Measurements from ENCODE around the gene ARMC6.

ARMC6 gene

DNA sequence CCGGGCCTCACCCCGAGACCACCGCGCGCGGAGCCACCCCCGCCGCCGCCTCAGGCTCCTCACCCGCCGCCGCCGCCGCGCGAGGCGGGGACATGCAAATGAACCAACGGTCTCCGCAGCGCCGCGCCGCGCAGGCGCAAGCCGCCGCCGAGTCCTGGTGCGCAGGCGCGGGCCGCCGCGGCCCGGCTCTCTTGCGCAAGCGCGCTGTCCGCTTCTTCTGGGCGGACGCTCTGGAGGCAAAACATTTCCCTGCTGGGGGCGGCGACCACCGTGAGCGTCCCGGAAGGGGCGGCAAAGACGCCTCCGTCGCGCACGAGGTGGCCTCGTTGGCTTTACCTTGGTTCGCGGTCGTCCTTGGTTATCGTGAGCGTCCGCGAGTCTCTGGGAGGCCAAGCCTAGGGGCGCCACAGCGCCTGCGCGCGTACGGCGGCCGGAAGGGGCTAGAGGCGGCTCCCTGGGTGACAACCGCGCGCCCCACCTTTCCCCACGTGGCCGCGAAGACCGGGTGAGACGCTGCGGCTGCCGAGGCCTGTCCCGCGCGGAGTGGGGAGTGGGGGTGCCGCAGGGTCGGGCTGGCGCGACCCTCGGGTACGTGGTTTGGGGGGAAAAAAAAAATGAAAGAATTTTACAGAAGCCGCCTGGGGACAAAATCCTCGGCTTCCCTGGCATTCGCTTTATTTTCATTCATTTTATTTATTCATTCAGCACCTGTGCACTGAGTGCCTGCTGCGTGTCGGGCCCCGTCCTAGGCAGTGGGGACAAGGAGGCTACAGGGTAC lies at the start of gene ARMC6, which contains the start of gene SUGP2:
TSS of gene ARMC6 (plus strand) at position 178 of the 778 bp plus-strand sequence. CDS start 607 bp downstream, outside the sequence.
TSS of gene SUGP2 (minus strand) at position 92 of the 778 bp plus-strand sequence. CDS start 2,446 bp downstream, outside the sequence.
- in situ Hi-C loops (cut with MboI; ENCODE audit: low sequenced_read_pairs) = no loop called here

DNA sequence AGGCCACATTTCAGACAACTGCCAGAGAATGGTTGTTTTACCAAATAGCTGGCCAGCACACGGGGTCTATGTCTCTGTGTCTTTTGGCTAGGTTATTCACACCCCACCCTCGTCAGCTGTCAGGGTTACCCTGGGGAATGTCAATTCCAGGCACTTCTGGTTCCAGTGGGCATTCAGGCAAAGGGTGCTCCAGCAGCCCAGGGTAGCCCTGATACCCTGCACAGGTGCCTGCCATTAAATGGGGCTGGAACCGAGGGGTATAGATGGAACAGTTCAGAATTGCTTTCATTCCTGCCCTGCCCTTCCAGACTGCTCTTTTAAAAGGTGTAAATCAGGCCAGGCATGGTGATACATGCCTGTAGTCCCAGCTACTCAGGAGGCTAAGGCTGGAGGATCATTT lies 49.2 kb upstream of the ARMC6 start:
- in situ Hi-C loops (cut with MboI; ENCODE audit: low sequenced_read_pairs) = no loop called here

GRCh38 chr19:18985257-18985656 lies 48.1 kb upstream of the ARMC6 start:
- in situ Hi-C loops (cut with MboI; ENCODE audit: low sequenced_read_pairs) = no loop called here

DNA sequence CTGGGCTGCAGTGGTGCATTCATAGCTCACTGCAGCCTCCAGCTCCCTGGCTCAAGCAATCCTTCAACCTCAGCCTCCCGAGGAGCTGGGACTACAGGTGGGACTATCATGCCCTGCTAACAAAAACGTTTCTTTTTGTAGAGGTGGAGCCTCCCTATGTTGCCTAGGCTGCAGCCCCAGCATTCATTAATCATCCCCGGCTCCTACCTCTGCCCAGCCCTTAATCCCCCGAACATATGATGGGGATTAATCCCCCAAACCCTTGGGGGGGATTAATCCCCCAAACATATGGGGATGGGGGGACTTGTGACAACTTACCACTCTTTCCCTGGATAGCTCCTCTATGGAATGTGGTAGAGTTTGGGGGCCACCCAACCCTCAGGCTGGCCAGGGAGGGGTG lies 45.9 kb upstream of the ARMC6 start:
- in situ Hi-C loops (cut with MboI; ENCODE audit: low sequenced_read_pairs) = no loop called here

- in situ Hi-C loops (cut with MboI; ENCODE audit: low sequenced_read_pairs) = no loop called here
These were observed 44.1 kb upstream of the ARMC6 start for GRCh38 chr19:18989316-18989715.

DNA sequence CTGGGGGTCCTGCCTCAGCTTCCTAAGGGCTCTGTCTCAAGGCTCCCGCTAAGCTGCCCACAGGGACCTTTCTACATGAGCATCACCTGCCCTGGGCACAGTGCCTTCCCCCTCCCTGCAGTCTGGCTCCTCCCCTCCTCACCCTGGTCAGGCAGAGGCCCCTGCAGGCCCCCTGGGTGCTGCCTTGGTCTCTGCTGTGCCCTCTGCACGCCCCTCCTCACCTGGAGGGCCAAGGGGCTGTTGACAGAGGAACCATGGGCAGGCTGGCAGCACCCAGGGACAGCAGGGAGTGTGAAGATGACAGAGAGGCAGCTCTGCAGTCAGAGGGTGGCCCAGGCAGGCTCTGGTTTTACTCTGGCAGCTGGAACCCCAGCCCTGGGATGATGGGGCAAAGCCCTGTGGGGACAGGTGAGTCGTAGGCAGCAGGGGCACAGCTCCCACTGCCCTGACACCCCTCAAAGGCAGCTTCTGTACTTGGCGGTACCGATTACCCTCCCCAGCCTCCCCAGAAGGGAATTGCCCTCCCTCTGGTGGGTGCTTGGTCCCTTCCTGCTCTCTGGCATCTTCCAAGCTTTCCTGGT lies 43.2 kb upstream of the ARMC6 start:
- in situ Hi-C loops (cut with MboI; ENCODE audit: low sequenced_read_pairs) = no loop called here

DNA sequence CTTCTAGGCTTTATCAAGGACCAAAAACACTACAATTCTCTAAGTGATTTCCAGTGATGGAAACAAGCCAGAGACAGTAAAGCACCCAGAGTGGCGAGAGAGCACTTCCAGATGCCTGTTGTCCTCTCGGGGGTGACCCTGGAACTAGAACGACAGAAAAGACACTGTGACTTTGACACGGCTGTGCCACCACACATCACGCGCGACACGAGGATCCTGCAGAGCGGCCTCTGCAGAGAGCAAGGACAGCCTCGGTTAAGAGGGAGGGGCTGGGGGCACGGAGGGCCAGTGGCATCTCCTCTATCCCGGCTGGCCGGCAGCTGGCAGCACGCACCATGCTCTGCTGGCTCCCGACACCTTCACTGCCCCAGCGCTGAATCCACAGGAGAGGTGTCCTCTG lies 42.4 kb upstream of the ARMC6 start:
- in situ Hi-C loops (cut with MboI; ENCODE audit: low sequenced_read_pairs) = no loop called here

- in situ Hi-C loops (cut with MboI; ENCODE audit: low sequenced_read_pairs) = no loop called here
These were observed 41.9 kb upstream of the ARMC6 start for GRCh38 chr19:18991468-18991867.

- in situ Hi-C loops (cut with MboI; ENCODE audit: low sequenced_read_pairs) = no loop called here
These were observed 40.7 kb upstream of the ARMC6 start for GRCh38 chr19:18992696-18993095.

DNA sequence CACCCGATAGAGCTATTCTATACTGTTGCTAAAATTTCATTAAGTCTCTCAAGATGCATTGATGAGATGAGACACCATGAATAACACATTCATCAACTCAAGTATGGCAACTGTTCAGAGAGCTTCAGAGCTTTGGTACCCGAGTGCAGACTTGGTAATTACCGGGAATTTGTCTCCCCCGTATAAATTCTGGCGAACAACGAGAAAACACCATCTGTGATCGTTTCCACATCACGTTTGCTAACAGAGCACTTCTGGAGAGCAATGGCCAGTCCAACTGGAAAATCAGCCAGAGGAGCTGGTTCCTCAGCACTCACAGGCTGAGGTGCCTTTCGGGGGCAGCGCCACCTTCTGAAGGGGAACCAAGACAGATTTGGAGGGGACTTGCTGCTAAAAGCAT lies 40.3 kb upstream of the ARMC6 start:
- in situ Hi-C loops (cut with MboI; ENCODE audit: low sequenced_read_pairs) = no loop called here

DNA sequence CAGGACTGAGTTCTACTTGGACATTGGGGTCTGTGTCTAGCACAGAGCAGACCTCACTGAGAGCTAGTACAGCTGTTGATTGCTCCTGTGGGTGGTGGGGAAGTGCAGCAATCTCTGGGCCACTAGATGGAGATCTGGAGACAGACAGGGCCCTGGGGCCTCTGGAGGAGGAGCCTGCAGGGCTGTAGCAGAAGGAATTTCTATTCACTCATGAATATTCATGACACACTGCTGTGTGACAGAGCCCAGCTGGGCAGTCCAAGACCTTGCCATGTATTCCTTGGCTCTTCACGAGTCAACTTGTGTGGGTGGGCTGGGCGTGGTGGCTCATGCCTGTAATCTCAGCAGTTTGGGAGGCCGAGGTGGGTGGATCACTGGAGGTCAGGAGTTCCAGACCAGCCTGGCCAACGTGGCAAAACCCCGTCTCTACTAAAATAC lies 37.6 kb upstream of the ARMC6 start:
- in situ Hi-C loops (cut with MboI; ENCODE audit: low sequenced_read_pairs) = no loop called here

DNA sequence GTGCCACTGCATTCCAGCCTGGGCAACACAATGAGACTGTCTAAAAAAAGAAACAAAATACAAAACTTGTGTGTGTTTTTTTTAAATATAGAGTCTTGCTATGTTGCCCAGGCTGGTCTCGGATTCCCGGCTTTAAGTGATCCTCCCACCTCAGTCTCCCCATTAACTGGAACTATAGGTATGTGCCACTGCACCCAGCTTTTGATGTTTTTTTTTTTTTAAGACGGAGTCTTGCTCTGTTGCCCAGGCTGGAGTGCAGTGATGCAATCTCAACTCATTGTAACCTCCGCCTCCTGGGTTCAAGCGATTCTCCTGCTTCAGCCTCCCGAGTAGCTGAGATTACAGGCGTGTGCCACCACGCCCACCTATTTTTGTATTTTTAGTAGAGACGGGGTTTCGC lies 37.1 kb upstream of the ARMC6 start:
- in situ Hi-C loops (cut with MboI; ENCODE audit: low sequenced_read_pairs) = no loop called here

DNA sequence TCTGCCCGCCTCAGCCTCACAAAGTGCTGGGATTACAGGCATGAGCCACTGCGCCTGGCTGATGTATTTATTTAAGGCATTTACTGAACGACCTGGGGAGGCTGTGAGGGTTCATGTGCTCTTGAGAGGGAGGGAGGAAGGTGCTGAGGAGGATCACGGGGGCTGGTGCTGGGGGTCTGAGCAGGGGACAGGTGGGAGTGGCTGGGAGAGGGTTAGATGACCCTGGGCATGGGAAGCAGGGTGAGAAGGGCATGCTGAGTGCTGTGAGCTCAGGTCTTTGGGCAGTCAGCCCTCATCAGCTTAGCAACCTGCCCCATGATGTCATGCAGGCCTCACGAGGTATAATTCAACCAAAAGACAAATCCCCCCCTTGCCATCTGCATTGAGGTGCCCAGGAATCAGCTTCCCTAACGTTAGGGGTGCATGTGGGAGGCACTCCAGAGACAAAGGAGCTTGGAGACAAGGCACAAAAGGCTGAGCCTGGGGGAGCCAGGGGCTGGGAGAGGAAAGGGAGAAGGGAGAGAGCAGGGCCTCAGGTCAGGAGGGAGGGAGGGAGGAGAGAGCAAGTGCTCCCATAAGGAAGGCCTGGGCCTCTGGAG lies 36.5 kb upstream of the ARMC6 start:
- in situ Hi-C loops (cut with MboI; ENCODE audit: low sequenced_read_pairs) = no loop called here

DNA sequence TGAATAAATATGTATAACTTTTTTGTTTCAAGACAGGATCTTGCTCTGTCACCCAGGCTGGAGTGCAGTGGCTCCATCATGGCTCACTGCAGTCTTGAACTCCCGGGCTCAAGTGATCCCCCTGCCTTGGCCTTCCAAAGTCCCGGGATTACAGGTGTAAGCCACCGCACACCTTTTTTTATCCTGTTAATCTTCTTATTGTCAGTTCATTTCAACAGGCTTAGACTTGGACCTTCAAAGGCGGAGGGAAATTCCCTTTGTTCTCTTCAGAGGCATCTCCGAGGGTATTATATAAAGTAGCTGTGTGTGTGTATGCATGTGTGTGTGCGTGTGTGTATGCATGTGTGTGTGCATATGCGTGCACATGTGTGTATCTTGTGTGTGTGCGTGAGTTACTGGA lies 35.1 kb upstream of the ARMC6 start:
- in situ Hi-C loops (cut with MboI; ENCODE audit: low sequenced_read_pairs) = no loop called here

DNA sequence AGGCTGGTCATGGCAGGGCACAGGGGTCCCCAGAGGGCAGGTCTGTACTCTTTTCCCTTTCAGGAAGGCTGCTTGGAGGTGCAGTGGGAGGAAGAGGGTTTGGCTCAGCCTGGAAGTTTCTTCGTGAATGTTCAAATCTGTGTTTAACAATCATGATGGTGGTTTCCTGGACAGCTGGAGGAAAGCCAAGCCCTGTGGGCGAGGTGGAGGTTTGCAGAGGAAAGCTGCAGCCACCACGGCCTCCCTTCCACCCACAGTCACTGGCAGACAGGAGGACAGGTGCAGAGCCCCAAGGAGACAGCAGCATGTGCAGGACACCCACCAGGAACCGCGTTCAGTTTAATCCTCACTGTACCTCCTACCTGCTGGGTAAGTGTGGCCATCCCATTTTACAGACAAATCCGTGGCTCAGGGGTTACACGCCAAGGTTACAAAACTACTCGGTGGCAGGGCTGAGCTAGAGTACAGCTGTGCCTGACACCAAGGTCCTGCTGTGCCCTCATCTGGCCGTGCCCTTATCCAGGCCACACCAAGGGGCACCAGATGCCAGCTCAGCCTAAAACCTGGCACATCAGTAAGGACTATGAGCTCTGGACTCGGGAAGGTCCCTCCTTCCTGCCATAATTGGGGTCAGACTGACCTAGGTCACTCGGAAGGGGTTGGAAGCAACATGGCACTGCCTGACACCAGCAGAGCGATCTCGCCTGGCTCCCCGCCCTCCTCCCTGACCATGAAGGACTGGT lies 34.2 kb upstream of the ARMC6 start:
- in situ Hi-C loops (cut with MboI; ENCODE audit: low sequenced_read_pairs) = no loop called here

DNA sequence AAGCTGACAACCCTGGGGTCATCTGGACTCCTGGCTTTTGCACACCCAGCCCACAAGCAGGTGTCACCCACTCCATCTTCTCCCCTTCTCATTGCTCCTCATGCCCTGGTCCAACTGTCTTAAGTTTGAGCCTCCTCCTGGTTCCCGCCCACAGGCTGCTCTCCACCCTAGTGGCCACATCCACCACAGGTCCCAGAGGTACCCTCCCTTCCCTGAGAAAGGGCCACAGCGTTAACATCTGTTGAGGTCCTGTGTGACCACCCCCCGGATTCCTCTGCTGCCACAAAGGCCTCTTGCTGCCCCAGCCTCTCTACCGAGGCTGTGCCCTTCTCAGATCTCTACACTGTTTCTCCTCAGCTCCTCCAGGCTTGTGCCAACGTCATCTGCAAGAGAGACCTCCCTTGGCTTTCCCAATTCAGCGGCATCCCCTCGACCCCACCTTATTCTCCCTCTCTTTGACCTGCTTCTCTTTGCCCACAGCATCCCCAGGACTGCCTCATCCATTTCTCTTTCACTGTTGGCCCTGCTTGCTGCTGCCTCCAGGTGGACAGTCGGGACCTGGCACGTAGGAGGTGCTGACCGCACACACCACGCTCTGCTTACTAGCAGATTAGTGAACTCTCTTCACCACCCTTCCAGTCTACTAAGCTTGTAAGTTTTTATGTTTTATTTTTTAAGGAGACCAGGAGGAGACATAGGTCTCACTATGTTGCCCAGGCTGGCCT lies 33.3 kb upstream of the ARMC6 start:
- in situ Hi-C loops (cut with MboI; ENCODE audit: low sequenced_read_pairs) = no loop called here

DNA sequence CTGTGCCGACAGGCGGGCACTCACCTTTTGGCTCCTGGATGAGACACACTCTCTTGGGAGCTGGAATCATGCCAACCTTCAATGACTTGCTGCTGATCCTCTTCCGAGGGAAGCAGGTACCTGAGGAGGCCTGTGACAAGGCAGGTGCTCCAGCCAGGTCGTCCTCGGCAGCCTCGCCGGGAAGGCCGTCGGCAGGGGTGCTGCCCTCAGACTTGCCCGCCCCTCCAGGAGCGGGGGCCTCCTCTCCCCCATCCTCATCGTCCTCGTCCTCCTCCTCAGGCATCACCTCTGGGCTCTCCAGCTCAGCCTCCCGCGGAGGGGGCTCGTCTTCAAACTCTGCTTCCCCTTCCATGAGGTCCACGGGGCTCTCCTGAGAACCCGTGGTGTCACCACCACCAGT lies 29.3 kb upstream of the ARMC6 start:
- in situ Hi-C loops (cut with MboI; ENCODE audit: low sequenced_read_pairs) = no loop called here

DNA sequence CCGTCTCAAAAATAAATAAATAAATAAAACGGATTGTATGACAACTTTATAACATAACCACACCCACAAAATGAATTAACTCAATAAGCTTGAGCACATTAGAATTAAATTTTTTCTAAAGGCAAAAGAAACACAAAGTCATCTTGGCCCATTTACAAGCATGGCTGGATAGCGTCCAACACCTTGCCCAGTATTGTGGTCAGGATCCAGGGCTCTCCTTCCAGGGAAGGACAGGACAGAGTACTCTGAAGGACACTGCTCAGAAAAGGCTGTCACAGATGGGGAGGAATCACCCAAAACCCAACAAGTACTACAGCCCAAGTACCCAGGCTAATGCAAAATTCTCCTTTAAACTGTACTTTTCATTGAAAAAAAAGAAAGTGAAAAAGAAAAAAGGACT lies 27.2 kb upstream of the ARMC6 start:
- in situ Hi-C loops (cut with MboI; ENCODE audit: low sequenced_read_pairs) = no loop called here

DNA sequence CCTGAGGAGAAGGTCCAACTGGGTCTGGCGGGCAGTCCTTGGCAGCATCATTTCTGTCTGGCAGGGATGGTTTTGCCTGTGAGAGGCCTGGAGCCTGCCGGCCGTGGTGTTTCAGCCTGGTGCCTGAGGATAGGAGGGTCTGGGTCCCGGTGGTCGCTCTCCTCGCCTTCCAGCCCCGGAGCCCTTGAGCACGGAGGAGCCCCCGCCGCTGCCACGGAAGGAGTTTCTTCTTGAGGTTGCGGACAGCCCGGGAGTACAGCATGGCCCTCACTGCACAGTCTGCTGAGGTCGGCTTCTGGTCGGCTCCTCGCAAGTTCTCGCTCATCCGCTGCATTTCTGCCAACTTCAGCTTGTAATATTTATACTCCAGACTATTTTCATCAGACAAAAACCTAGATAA lies 23.5 kb upstream of the ARMC6 start:
- in situ Hi-C loops (cut with MboI; ENCODE audit: low sequenced_read_pairs) = no loop called here

GRCh38 chr19:19010551-19010950 lies 22.9 kb upstream of the ARMC6 start:
- in situ Hi-C loops (cut with MboI; ENCODE audit: low sequenced_read_pairs) = no loop called here

DNA sequence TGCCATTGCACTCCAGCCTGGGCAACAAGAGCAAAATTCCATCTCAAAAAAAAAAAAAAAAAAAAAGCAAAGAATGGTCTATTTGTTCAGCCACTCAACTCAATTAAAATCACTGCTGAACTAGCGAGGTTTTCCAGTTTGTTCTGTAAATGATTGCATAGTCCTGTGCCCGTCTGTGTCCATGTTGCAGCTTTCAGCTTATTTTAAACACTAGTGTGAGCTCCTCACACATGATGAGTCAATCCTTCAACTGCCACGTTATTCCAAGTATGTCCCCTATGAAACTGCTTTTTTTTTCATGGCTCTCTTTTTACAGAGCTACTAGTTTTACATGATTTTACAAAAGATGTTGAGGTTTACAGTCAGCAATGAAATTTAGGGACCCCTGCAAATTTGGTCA lies 12.3 kb upstream of the ARMC6 start:
- in situ Hi-C loops (cut with MboI; ENCODE audit: low sequenced_read_pairs) = no loop called here

All from HL-60/S4 treated with retinoic acid at 250 ng/mL for 4 days and 3 days (cell line).